OCI-LY3 (cell line): Measurements from ENCODE around the gene POLDIP3.
"Not testable (repeated sequence)": the region's sequence is repeated elsewhere in the genome, so short reads cannot be mapped to it uniquely, and the experiment has no call there.

Experiments used
- H2AFZ ChIP-seq: fragments of 200-600, 300-600 bp; shearing (Covaris generic); 2 replicates; pipeline ENCODE4 v1.6.0; 2014; ENCODE audit warnings: antibody characterized with exemption, low read depth, low read length
- H3K27ac ChIP-seq: fragments of 200-600, 300-600 bp; sonication (generic); 2 replicates; pipeline ENCODE4 v1.5.1; 2014; ENCODE audit warnings: mild to moderate bottlenecking, low read length, moderate library complexity, mixed read lengths
- H3K27me3 ChIP-seq: fragments of 200-600, 300-600 bp; sonication (generic); 2 replicates; pipeline ENCODE4 v1.6.1; 2014; ENCODE audit warnings: low read depth, low read length, mixed read lengths
- H3K36me3 ChIP-seq: fragments of 200-600, 300-600 bp; sonication (generic); replicated peaks from 2 replicates; pipeline ENCODE3; 2014; ENCODE audit warnings: low read depth, low read length, mixed read lengths
- H3K4me1 ChIP-seq: fragments of 300-600, 200-600 bp; sonication (generic); 2 replicates; pipeline ENCODE4 v1.6.1; 2014; ENCODE audit warnings: low read length, mixed read lengths
- H3K4me2 ChIP-seq: fragments of 200-600, 300-600 bp; sonication (generic); 2 replicates; pipeline ENCODE4 v1.6.1; 2014; ENCODE audit warnings: low read length, mixed read lengths
- H3K4me3 ChIP-seq: fragments of 300-600, 200-600 bp; sonication (generic); 2 replicates; pipeline ENCODE4 v1.5.1; 2014; ENCODE audit warnings: antibody characterized with exemption, mild to moderate bottlenecking, low read length, moderate library complexity
- H3K79me2 ChIP-seq: fragments of 300-600, 200-600 bp; shearing (Covaris generic); 2 replicates; pipeline ENCODE4 v1.6.1; 2014; ENCODE audit warnings: mild to moderate bottlenecking, low read length, mixed read lengths
- H3K9ac ChIP-seq: fragments of 300-600, 200-600 bp; shearing (Covaris generic); 2 replicates; pipeline ENCODE4 v1.6.0; 2014; ENCODE audit warnings: mild to moderate bottlenecking, low read length, moderate library complexity
- H3K9me3 ChIP-seq: fragments of 200-600, 300-600 bp; shearing (Covaris generic); 2 replicates; pipeline ENCODE4 v1.6.1; 2014; ENCODE audit warnings: low read length, mixed read lengths; ENCODE audit not compliant: insufficient read depth
- H4K20me1 ChIP-seq: fragments of 200-600, 300-600 bp; sonication (generic); 2 replicates; pipeline ENCODE4 v1.6.1; 2016; ENCODE audit warnings: low read length, mixed read lengths; ENCODE audit not compliant: insufficient read depth
- EZH2phosphoT487 ChIP-seq: fragments of 200-600 bp; shearing (Covaris generic); IDR thresholded peaks from 2 replicates; pipeline ENCODE4 v1.6.1; 2018; ENCODE audit warnings: antibody characterized with exemption, mixed run types, low read depth
- TF ChIP-seq, protein P1 (sequence below): fragments of 200-600, 300-600 bp; sonication (generic); IDR thresholded peaks from 2 replicates; pipeline ENCODE4 v1.5.1; 2014; ENCODE audit warnings: antibody characterized with exemption, low read length, low read depth

POLDIP3 gene

DNA sequence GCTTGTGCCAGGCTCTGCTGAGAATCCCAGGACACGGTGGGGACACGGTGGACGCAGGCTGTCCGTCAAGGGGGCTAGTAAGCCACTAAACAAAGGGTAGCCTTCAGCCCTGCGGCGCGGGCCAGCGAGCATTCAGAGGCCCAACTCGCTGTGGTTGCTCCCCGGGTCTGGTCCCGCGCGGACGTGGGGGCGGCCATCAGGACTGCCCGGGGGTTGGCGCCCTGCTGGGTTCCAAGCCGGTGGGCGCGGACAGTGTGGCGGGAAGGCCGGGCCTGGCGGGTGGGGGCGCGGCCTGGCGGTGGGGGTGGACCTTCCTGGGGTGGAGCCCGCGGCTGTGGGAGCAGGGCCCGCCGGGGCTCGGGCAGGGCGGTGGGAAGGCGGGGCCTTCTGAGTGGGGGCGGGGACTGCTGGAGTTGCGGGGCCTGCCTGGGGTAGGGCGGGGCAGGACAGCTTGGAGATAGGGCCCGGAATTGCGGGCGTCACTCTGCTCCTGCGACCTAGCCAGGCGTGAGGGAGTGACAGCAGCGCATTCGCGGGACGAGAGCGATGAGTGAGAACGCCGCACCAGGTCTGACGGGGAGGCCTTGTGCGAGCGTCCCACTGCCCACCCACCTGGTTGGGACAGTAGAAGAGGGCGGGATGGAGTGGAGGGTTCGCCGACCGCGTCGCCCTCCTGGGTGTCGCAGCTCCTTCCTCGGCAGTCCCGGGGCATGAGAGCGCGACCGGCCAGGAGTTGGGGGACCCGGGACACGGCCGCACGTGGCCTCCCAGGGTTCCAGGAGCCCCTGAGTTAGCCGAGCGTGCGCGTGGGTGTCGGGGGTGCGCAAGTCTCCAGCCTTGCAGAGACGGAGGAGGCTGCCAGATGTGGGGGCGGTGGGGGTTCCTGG lies 61.0 kb downstream of the POLDIP3 start, which contains the start of gene SERHL2:
TSS of gene SERHL2 (plus strand) at position 482 of the 887 bp plus-strand sequence. CDS start at position 547, 65 bp downstream.
- H3K27me3 ChIP-seq, result peaks cover 5% of the 10 kb centered on the region
- no peak within 1 kb of the TSS for H3K27ac ChIP-seq
- no peaks in the 10 kb centered on the region for H3K36me3 ChIP-seq
- TF ChIP-seq EZH2phosphoT487, result no peak
- TF ChIP-seq, protein P1, sequence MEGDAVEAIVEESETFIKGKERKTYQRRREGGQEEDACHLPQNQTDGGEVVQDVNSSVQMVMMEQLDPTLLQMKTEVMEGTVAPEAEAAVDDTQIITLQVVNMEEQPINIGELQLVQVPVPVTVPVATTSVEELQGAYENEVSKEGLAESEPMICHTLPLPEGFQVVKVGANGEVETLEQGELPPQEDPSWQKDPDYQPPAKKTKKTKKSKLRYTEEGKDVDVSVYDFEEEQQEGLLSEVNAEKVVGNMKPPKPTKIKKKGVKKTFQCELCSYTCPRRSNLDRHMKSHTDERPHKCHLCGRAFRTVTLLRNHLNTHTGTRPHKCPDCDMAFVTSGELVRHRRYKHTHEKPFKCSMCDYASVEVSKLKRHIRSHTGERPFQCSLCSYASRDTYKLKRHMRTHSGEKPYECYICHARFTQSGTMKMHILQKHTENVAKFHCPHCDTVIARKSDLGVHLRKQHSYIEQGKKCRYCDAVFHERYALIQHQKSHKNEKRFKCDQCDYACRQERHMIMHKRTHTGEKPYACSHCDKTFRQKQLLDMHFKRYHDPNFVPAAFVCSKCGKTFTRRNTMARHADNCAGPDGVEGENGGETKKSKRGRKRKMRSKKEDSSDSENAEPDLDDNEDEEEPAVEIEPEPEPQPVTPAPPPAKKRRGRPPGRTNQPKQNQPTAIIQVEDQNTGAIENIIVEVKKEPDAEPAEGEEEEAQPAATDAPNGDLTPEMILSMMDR, result no peak
- no peaks in the 10 kb centered on the region for H3K79me2 ChIP-seq
- peak within 1 kb of the TSS; percentile 53 for H3K4me2 ChIP-seq
- H3K9me3 ChIP-seq, result no peaks in the 10 kb centered on the region
- no peaks in the 10 kb centered on the region for H4K20me1 ChIP-seq
- H3K4me3 ChIP-seq, result peak within 1 kb of the TSS; percentile 59
- no peak within 1 kb of the TSS for H3K9ac ChIP-seq
- H2AFZ ChIP-seq, result no peak within 1 kb of the TSS; the same call in 1 of the 2 replicates
- H3K4me1 ChIP-seq, result peaks cover 17% of the 10 kb centered on the region

DNA sequence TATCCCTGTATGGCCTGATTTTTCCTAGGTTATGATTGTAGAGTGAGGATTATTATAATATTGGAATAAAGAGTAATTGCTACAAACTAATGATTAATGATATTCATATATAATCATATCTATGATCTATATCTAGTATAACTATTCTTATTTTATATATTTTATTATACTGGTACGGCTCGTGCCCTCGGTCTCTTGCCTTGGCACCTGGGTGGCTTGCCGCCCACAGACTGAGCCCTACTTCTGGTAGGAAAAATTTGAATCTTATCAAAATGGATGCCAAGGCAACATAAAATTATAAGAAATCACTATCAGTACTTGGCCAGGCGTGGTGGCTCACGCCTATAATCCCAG lies 62.4 kb downstream of the POLDIP3 start:
- peaks cover 17% of the 10 kb centered on the region for H3K4me1 ChIP-seq
- H4K20me1 ChIP-seq, H3K27me3 ChIP-seq, H3K9me3 ChIP-seq, H2AFZ ChIP-seq, H3K4me2 ChIP-seq, H3K79me2 ChIP-seq, H3K36me3 ChIP-seq, H3K9ac ChIP-seq, H3K27ac ChIP-seq: not testable (repeated sequence)
- peak overlapping the region; percentile 67; the same call in 1 of the 2 replicates for H3K4me3 ChIP-seq

DNA sequence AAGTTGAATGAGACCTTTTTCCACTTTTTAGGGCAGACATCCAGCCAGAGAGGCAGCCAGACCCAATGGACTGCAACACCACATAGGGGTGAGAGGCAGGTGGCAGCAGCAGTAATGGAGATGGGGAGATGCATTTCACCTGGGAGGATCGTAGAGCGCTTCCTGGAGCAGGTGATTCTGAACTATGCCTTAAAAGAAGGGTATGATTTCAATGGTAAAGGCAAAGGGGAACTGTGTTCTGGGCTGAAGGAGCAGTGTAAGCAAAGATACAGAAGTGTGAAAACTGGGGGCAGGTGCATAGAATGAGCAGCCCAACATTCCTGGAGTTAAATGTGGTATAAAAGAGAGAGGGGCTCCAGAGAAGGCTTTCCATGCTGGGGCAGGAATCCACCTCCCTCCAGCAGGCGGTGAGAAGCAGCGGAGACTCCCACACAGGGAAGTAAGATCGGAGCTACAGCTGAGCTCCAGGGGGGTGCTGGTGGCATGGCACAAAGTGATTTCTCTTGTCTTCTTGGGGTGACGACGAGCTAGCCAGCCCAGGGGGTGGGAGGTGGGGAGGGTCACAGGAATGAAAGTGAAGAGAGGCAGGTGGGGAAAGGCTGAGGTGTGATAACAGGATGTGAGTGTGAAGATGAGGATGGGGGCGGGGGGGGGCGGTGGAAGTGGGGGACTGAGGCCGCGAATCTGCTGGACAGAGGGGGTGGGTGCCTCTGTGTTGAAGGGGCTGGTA lies 65.2 kb downstream of the POLDIP3 start:
- Histone ChIP-seq H2AFZ (no peak overlapping the region), H3K36me3 (no peaks in the 10 kb centered on the region), H3K9ac (no peak overlapping the region), H3K27me3 (peaks cover 5% of the 10 kb centered on the region), H3K4me2 (peak overlapping the region; percentile 37), H4K20me1 (no peaks in the 10 kb centered on the region), H3K4me1 (peaks cover 17% of the 10 kb centered on the region), H3K27ac (no peak overlapping the region), H3K79me2 (no peaks in the 10 kb centered on the region), H3K4me3 (peak overlapping the region; percentile 8; the same call in 1 of the 2 replicates), H3K9me3 (no peaks in the 10 kb centered on the region)
- TF ChIP-seq EZH2phosphoT487, result no peak
- TF ChIP-seq, protein P1, result no peak

DNA sequence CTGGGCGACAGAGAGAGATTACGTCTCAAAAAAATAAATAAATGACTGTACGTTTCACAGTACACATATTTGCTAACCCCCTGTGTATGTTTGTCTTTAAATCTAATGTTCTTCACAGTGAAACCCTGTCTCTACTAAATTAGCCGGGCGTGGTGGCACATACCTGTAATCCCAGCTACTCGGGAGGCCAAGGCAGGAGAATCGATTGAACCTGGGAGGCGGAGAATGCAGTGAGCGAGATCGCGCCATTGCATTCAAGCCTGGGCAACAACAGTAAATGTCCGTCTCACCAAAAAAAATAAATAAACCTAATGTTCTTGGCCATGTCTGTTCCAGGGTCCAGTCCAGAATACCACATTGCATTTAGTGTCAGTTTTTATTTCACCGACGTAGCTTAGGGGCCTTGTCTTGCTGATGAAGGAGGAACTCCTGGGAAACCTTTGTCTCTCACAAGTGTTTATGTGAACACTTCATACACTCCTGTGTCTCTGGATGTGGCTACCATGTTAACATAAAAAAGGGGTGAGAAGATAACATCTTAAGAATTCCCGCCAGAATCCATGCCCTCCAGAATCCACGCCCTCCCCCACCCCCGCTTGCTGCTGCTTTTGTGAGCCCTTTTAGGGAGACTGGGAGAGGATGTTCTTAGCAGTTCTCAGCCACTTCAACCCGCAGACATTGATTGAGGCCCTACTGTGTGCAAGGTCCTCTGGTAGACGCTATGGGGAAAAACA lies 65.9 kb downstream of the POLDIP3 start:
- no peak overlapping the region for H3K27ac ChIP-seq
- no peak overlapping the region for H3K9ac ChIP-seq
- no peaks in the 10 kb centered on the region for H3K36me3 ChIP-seq
- H4K20me1 ChIP-seq, result no peaks in the 10 kb centered on the region
- H3K4me1 ChIP-seq, result peaks cover 17% of the 10 kb centered on the region
- H3K4me2 ChIP-seq, result peak overlapping the region; percentile 37; the same call in 1 of the 2 replicates
- H3K4me3 ChIP-seq, result no peak overlapping the region
- H3K27me3 ChIP-seq, result peaks cover 5% of the 10 kb centered on the region
- TF ChIP-seq, protein P1, result no peak
- no peak for TF ChIP-seq EZH2phosphoT487
- no peak overlapping the region for H2AFZ ChIP-seq
- H3K9me3 ChIP-seq, result no peaks in the 10 kb centered on the region
- no peaks in the 10 kb centered on the region for H3K79me2 ChIP-seq

DNA sequence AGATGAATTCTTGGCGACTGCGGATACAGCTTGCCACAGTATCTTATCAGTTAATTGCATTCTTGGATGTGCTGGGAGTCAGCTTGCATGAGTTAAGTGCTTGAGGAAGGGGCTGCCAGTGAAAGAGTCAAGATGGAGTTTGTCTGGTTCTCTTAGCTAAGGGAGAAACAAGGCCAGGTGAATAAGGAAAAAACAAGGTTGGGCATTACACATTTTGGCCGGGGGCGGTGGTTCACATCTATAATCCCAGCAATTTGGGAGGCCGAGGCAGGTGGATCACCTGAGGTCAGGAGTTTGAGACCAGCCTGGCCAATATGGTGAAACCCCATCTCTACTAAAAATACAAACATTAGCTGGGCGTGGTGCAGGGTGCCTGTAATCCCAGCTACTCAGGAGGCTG lies 66.6 kb downstream of the POLDIP3 start:
- not testable (repeated sequence) for H3K4me2 ChIP-seq, H3K27ac ChIP-seq, H3K9me3 ChIP-seq, H3K4me3 ChIP-seq, H3K9ac ChIP-seq, H3K79me2 ChIP-seq, H2AFZ ChIP-seq, H4K20me1 ChIP-seq, H3K27me3 ChIP-seq, H3K36me3 ChIP-seq
- H3K4me1 ChIP-seq, result peaks cover 17% of the 10 kb centered on the region
